ENCODE results near the gene STON2.

DNA sequence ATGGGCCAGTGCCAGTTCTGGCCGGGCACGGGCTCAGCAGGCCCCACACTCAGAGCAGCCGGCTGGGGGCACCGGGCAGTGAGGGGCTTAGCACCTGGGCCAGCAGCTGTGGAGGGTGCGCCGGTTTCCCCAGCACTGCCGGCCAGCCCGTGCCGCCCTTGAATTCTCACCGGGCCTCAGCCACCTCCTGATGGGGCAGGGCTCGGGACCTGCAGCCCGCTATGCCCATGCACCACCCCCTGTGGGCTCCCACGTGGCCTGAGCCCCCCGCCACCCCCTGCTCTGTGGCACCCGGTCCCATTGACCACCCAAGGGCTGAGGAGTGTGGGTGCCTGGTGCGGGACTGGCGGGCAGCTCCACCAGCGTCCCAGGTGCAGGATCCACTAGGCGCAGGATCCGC, 164.0 kb downstream of the STON2 start:
- TF ChIP-seq, protein P1, sequence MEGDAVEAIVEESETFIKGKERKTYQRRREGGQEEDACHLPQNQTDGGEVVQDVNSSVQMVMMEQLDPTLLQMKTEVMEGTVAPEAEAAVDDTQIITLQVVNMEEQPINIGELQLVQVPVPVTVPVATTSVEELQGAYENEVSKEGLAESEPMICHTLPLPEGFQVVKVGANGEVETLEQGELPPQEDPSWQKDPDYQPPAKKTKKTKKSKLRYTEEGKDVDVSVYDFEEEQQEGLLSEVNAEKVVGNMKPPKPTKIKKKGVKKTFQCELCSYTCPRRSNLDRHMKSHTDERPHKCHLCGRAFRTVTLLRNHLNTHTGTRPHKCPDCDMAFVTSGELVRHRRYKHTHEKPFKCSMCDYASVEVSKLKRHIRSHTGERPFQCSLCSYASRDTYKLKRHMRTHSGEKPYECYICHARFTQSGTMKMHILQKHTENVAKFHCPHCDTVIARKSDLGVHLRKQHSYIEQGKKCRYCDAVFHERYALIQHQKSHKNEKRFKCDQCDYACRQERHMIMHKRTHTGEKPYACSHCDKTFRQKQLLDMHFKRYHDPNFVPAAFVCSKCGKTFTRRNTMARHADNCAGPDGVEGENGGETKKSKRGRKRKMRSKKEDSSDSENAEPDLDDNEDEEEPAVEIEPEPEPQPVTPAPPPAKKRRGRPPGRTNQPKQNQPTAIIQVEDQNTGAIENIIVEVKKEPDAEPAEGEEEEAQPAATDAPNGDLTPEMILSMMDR (IDR thresholded peaks at IDR 0.05): no peak
- no peak for TF ChIP-seq POLR2A (IDR thresholded peaks at IDR 0.05)

All from prostate gland (tissue), 2 donors.